Thyroid gland (tissue), 4 donors: ENCODE measurements around the gene IL4R.

Experiments
- CTCF ChIP-seq, 6 experiments: fragments of 200-600 bp in 3 of 6; fragments of 450-650 bp in 3 of 6; sonication (generic) in 3 of 6; IDR thresholded peaks; one replicate each; pipeline ENCODE4 v1.5.1; 2016 to 2019; ENCODE audit warnings: antibody characterized with exemption in 6 of 6, mild to moderate bottlenecking in 2 of 6, inconsistent platforms in 1 of 6, moderate library complexity in 1 of 6
- POLR2A ChIP-seq, 2 donors: fragments of 450-650 bp; IDR thresholded peaks; one replicate each; pipeline ENCODE4 v1.6.1; 2017; ENCODE audit warnings: antibody characterized with exemption in 2 of 2, mild to moderate bottlenecking in 2 of 2, moderate library complexity in 1 of 2

- TF ChIP-seq CTCF (IDR thresholded peaks at IDR 0.05) = no peak
- TF ChIP-seq POLR2A (IDR thresholded peaks at IDR 0.05) = no peak
Measured at GRCh38 chr16:27408012-27408601, 94.3 kb downstream of the IL4R start.
